ENCODE results near the gene CDH24.

GRCh38 chr14:23023795-23024152 lies 33.5 kb downstream of the CDH24 start:
- TF ChIP-seq POLR2AphosphoS5 (IDR thresholded peaks at IDR 0.05) (no peak), CTCF (IDR thresholded peaks at IDR 0.05) (no peak), POLR2A (IDR thresholded peaks at IDR 0.05) (no peak), EP300 (IDR thresholded peaks at IDR 0.05) (no peak)

Data from stomach (tissue), 4 donors.